PC-3 (cell line): Measurements from ENCODE around the gene KDELR1. TPM values are rescaled to one million over a fixed set of nuclear protein-coding genes. Genes with fewer than 3 reads are reported as not detected.

Source experiments
- ATAC-seq: fragments of 200-7000 bp; cut with Tn5 transposase; 2 replicates; pipeline ENCODE4 v1.9.1; 2020; ENCODE audit warnings: mild to moderate bottlenecking, moderate library complexity
- BruUV-seq: library from RNA; stranded (reverse); fragments of 400-500 nt; replicated peaks from 2 replicates; lab custom pipeline; 2021; lab: Mats Ljungman, UMichigan
- CTCF ChIA-PET: fragments of 300-600 bp; sonication (Branson Sonifier 250); formaldehyde crosslinking; loops from one replicate; lab custom pipeline; 2022; ENCODE audit warnings: antibody characterized with exemption; lab: Charles Lee
- POLR2A ChIA-PET: fragments of 300-600 bp; sonication (Branson Sonifier 250); formaldehyde crosslinking; loops from one replicate; lab custom pipeline; 2022; ENCODE audit warnings: antibody characterized with exemption; ENCODE audit not compliant: unreplicated experiment; lab: Charles Lee
- DNase-seq: peaks from one replicate; pipeline ENCODE4 v3.0.0-alpha.2; 2015
- H2AFZ ChIP-seq: fragments of 300-600 bp; sonication (generic); 2 replicates; pipeline ENCODE4 v1.6.0; 2016; ENCODE audit warnings: antibody characterized with exemption, low read length
- H3F3A ChIP-seq: fragments of 300-600 bp; sonication (generic); one replicate; pipeline ENCODE4 v1.6.0; 2017; ENCODE audit warnings: antibody characterized with exemption, low read length, control low read depth, mild to moderate bottlenecking; ENCODE audit not compliant: unreplicated experiment
- H3K27ac ChIP-seq: fragments of 300-600 bp; sonication (generic); 2 replicates; pipeline ENCODE4 v1.5.1; 2016; ENCODE audit warnings: mild to moderate bottlenecking, low read length
- H3K27me3 ChIP-seq: fragments of 300-600 bp; sonication (generic); 2 replicates; pipeline ENCODE4 v1.6.1; 2016; ENCODE audit warnings: low read length, mixed read lengths
- H3K36me3 ChIP-seq: fragments of 300-600 bp; sonication (generic); 2 replicates; pipeline ENCODE4 v1.6.1; 2016; ENCODE audit warnings: low read depth, mixed run types, low read length, mixed read lengths
- H3K4me1 ChIP-seq: fragments of 300-600 bp; sonication (generic); 2 replicates; pipeline ENCODE4 v1.5.1; 2016; ENCODE audit warnings: low read length; ENCODE audit not compliant: insufficient read depth
- H3K4me2 ChIP-seq: fragments of 300-600 bp; sonication (generic); 2 replicates; pipeline ENCODE4 v1.6.0; 2016; ENCODE audit warnings: low read length
- H3K4me3 ChIP-seq: fragments of 300-600 bp; sonication (generic); 2 replicates; pipeline ENCODE4 v1.5.1; 2016; ENCODE audit warnings: mild to moderate bottlenecking, low read length, mixed read lengths
- H3K79me2 ChIP-seq: fragments of 300-600 bp; sonication (generic); 2 replicates; pipeline ENCODE4 v1.6.1; 2017; ENCODE audit warnings: low read length, mixed read lengths
- H3K9ac ChIP-seq: fragments of 300-600 bp; sonication (generic); 2 replicates; pipeline ENCODE4 v1.6.0; 2016; ENCODE audit warnings: mild to moderate bottlenecking, low read length
- H3K9me2 ChIP-seq: fragments of 300-600 bp; sonication (generic); replicated peaks from 2 replicates; pipeline ENCODE4 v1.6.1; 2016; ENCODE audit warnings: mixed run types, low read length, mixed read lengths
- H3K9me3 ChIP-seq: fragments of 300-600 bp; sonication (generic); 2 replicates; pipeline ENCODE4 v1.6.1; 2016; ENCODE audit warnings: low read length, mixed read lengths
- H4K20me1 ChIP-seq: fragments of 300-600 bp; sonication (generic); 2 replicates; pipeline ENCODE4 v1.6.1; 2016; ENCODE audit warnings: low read length, mixed read lengths
- EZH2 ChIP-seq: fragments of 300-600 bp; sonication (generic); IDR thresholded peaks from one replicate; pipeline ENCODE4 v1.6.1; 2017; ENCODE audit warnings: antibody characterized with exemption, mild to moderate bottlenecking, low read length; ENCODE audit not compliant: unreplicated experiment
- EZH2phosphoT487 ChIP-seq: fragments of 300-600 bp; sonication (generic); IDR thresholded peaks from 2 replicates; pipeline ENCODE4 v1.6.1; 2018; ENCODE audit warnings: mild to moderate bottlenecking, antibody characterized with exemption, low read length, borderline replicate concordance
- intact Hi-C: fragments of 100-400 bp; cut with micrococcal nuclease; formaldehyde crosslinking; loops from 2 replicates; pipeline ENCODE4 v1.9.0; 2023
- total RNA-seq: library from RNA; depleted of rRNA; stranded (reverse); fragments of >200 nt; gene quantifications from 2 replicates; pipeline ENCODE4 v1.2.3, GENCODE V29; 2014
- TF ChIP-seq, protein P1 (sequence below): fragments of 300-600 bp; sonication (generic); conservative IDR thresholded peaks from 2 replicates; pipeline ENCODE4 v1.5.1; 2017; ENCODE audit warnings: antibody characterized with exemption, low read depth, mild to moderate bottlenecking, low read length

KDELR1 gene
- total RNA-seq, 1 experiment from 2014 or later, result 90.2 TPM

DNA sequence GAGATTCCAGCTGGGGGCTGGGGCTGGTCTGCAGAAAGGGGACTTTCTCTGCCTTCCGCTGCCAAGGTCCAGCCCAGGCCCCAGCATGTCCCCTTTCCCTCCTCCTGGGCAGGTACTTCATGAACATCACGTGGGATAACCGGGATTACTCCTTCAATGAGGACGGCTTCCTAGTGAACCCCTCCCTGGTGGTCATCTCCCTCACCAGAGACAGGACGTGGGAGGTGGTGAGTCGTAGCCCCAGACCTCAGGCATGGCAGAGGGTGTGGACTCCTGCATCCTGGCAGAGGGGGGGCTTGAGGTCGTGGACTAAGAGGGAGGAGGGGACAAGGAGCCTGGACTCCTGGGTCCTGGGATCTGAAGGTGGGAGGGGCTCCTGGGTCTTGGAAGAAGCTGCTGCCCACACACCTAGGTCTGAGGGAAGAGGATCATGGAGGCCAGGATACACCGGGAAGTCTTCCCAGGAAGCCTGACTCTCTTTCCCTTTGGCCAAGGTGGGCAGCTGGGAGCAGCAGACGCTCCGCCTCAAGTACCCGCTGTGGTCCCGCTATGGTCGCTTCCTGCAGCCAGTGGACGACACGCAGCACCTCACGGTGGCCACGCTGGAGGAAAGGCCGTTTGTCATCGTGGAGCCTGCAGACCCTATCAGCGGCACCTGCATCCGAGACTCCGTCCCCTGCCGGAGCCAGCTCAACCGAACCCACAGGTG lies 22.7 kb upstream of the KDELR1 start:
- no peak overlapping the region for H3K4me2 ChIP-seq
- BruUV-seq, result no TSS peak
- ATAC-seq (peak; percentile 71), DNase-seq (peak; percentile 54)
- no peak overlapping the region for H2AFZ ChIP-seq
- no peak overlapping the region for H3K4me3 ChIP-seq
- H3K27me3 ChIP-seq, result no peaks in the 10 kb centered on the region
- no peaks in the 10 kb centered on the region for H3F3A ChIP-seq
- CTCF ChIA-PET, result no interaction called here
- TF ChIP-seq EZH2phosphoT487 (no peak), EZH2 (no peak)
- TF ChIP-seq, protein P1, sequence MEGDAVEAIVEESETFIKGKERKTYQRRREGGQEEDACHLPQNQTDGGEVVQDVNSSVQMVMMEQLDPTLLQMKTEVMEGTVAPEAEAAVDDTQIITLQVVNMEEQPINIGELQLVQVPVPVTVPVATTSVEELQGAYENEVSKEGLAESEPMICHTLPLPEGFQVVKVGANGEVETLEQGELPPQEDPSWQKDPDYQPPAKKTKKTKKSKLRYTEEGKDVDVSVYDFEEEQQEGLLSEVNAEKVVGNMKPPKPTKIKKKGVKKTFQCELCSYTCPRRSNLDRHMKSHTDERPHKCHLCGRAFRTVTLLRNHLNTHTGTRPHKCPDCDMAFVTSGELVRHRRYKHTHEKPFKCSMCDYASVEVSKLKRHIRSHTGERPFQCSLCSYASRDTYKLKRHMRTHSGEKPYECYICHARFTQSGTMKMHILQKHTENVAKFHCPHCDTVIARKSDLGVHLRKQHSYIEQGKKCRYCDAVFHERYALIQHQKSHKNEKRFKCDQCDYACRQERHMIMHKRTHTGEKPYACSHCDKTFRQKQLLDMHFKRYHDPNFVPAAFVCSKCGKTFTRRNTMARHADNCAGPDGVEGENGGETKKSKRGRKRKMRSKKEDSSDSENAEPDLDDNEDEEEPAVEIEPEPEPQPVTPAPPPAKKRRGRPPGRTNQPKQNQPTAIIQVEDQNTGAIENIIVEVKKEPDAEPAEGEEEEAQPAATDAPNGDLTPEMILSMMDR, result no peak
- H3K79me2 ChIP-seq, result no peaks in the 10 kb centered on the region
- H3K9me3 ChIP-seq, result no peaks in the 10 kb centered on the region
- H3K4me1 ChIP-seq, result peaks cover 2% of the 10 kb centered on the region; the same call in 1 of the 2 replicates
- POLR2A ChIA-PET, result no interaction called here
- H3K9ac ChIP-seq, result no peak overlapping the region
- intact Hi-C loops, result no loop called here
- H3K27ac ChIP-seq, result no peak overlapping the region
- H4K20me1 ChIP-seq, result no peaks in the 10 kb centered on the region
- H3K9me2 ChIP-seq, result no peaks in the 10 kb centered on the region
- no peaks in the 10 kb centered on the region for H3K36me3 ChIP-seq

DNA sequence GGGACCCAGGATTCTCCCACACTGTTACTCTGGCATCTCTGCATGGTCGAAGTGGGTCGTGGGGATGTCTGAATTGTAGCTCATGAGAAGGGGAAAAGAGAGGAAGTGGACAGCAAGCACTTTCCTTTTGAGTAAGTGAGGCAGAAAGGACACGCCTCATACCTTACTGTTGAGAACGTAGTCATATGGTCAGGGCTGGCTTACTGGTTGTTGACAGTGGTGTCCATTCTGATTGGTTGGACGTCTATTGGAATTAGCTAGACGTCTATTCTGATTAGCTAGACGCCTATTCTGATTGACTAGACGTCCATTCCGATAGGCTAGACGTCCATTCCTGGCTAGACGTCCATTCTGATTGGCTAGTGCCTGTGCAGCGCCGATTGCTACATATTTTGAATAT lies 14.5 kb upstream of the KDELR1 start:
- no peaks in the 10 kb centered on the region for H4K20me1 ChIP-seq
- CTCF ChIA-PET, result no interaction called here

More for the DNA sequence above, 14.5 kb upstream of the KDELR1 start:
- Histone ChIP-seq H3K9me2 (no peaks in the 10 kb centered on the region), H3K79me2 (no peaks in the 10 kb centered on the region), H3K27me3 (no peaks in the 10 kb centered on the region), H3K9ac (no peak overlapping the region), H3K4me3 (no peak overlapping the region), H3K9me3 (no peaks in the 10 kb centered on the region), H3K27ac (no peak overlapping the region), H2AFZ (no peak overlapping the region), H3F3A (no peaks in the 10 kb centered on the region), H3K4me2 (no peak overlapping the region), H3K36me3 (no peaks in the 10 kb centered on the region), H3K4me1 (no peaks in the 10 kb centered on the region)
- DNase-seq (peak; percentile 36), ATAC-seq (no peak)
- no TSS peak for BruUV-seq
- intact Hi-C loops, result no loop called here
- POLR2A ChIA-PET, result no interaction called here
- TF ChIP-seq EZH2, result no peak
- TF ChIP-seq, protein P1, result no peak
- TF ChIP-seq EZH2phosphoT487, result no peak
